Endodermal cell (in vitro differentiated cells): ENCODE measurements around the gene ESR2. TPM values are rescaled to one million over a fixed set of nuclear protein-coding genes. Genes with fewer than 3 reads are reported as not detected.

Experiments used
- DNase-seq: peaks from one replicate; pipeline ENCODE4 v3.0.0-alpha.2; 2017
- H3K27ac ChIP-seq: 2 replicates; pipeline ENCODE4 v1.5.1; 2013; ENCODE audit warnings: mild to moderate bottlenecking, low read depth, low read length, moderate library complexity
- H3K27me3 ChIP-seq: 2 replicates; pipeline ENCODE4 v1.6.1; 2013; ENCODE audit warnings: mild to moderate bottlenecking, low read length, moderate library complexity; ENCODE audit not compliant: insufficient read depth, control insufficient read depth, poor library complexity, severe bottlenecking
- H3K36me3 ChIP-seq: 2 replicates; pipeline ENCODE4 v1.7.0; 2013; ENCODE audit warnings: mild to moderate bottlenecking, low read length, moderate library complexity; ENCODE audit not compliant: control insufficient read depth, insufficient read depth
- H3K4me1 ChIP-seq: one replicate; pipeline ENCODE4 v1.7.0; 2013; ENCODE audit warnings: low read length; ENCODE audit not compliant: control insufficient read depth, insufficient read depth
- H3K4me3 ChIP-seq: 2 replicates; pipeline ENCODE4 v1.5.1; 2013; ENCODE audit warnings: mild to moderate bottlenecking, low read length, moderate library complexity
- H3K9ac ChIP-seq: 2 replicates; pipeline ENCODE4 v1.6.1; 2013; ENCODE audit warnings: mild to moderate bottlenecking, low read length, moderate library complexity; ENCODE audit not compliant: poor library complexity, severe bottlenecking; ENCODE audit errors: extremely low read depth
- H3K9me3 ChIP-seq: 2 replicates; pipeline ENCODE4 v1.6.1; 2013; ENCODE audit warnings: mild to moderate bottlenecking, low read length, moderate library complexity; ENCODE audit not compliant: control insufficient read depth
- H3K27ac Mint-ChIP-seq: 2 replicates; pipeline ENCODE4 v1.8.0; 2020; ENCODE audit warnings: mixed read lengths
- H3K27me3 Mint-ChIP-seq: 2 replicates; pipeline ENCODE4 v1.8.0; 2021; ENCODE audit warnings: mild to moderate bottlenecking, mixed read lengths; ENCODE audit not compliant: insufficient read depth
- H3K36me3 Mint-ChIP-seq: 2 replicates; pipeline ENCODE4 v1.8.0; 2020; ENCODE audit warnings: low read depth, mixed read lengths
- H3K4me1 Mint-ChIP-seq: 2 replicates; pipeline ENCODE4 v1.8.0; 2020; ENCODE audit warnings: mixed read lengths
- H3K4me3 Mint-ChIP-seq: 2 replicates; pipeline ENCODE4 v1.8.0; 2020; ENCODE audit warnings: mild to moderate bottlenecking, moderate library complexity, mixed read lengths
- H3K9me3 Mint-ChIP-seq: 2 replicates; pipeline ENCODE4 v1.8.0; 2020; ENCODE audit warnings: mild to moderate bottlenecking, mixed read lengths
- CTCF ChIP-seq: fragments of 200-600 bp; sonication (generic); conservative IDR thresholded peaks from 2 replicates; pipeline ENCODE4 v1.5.0; 2021; ENCODE audit warnings: antibody characterized with exemption, mild to moderate bottlenecking
- WGBS, 2 experiments: methylation state at CpG; one replicate each; pipeline versions ENCODE4 v1.1.5 to v1.1.7; 2013; ENCODE audit warnings: missing lambda C conversion rate in 2 of 2, mixed read lengths in 1 of 2; ENCODE audit not compliant: insufficient coverage in 1 of 2, insufficient read length in 1 of 2; 5-methylcytosine and 5-hydroxymethylcytosine counted together
- total RNA-seq, 2 donors: library from RNA; stranded (reverse); fragmentation: NEBNext Ultra II Directional in 1 of 2; extraction: Animal tissue kit (Norgen Biotek cat#: 25700) in 1 of 2; gene quantifications; 2 replicates in 1 of 2; 3 replicates in 1 of 2; pipeline ENCODE4 v1.2.1, GENCODE V29; 2021

The ESR2 gene
- total RNA-seq, 2 donors from 2014 or later, result 0.57 to 0.66 TPM

GRCh38 chr14:64174922-64175782 lies 119.0 kb downstream of the ESR2 start:
- H3K9me3 Mint-ChIP-seq, result no peaks in the 10 kb centered on the region
- TF ChIP-seq CTCF, result no peak
- H3K36me3 ChIP-seq, result peaks cover 23% of the 10 kb centered on the region
- no peak overlapping the region for H3K9ac ChIP-seq
- no peak for DNase-seq
- peaks cover 21% of the 10 kb centered on the region for H3K36me3 Mint-ChIP-seq
- peaks cover 4% of the 10 kb centered on the region for H3K4me1 Mint-ChIP-seq
- no peak overlapping the region for H3K27ac Mint-ChIP-seq
- H3K4me3 ChIP-seq, result no peak overlapping the region
- no peaks in the 10 kb centered on the region for H3K4me1 ChIP-seq
- no peaks in the 10 kb centered on the region for H3K9me3 ChIP-seq
- no peaks in the 10 kb centered on the region for H3K27me3 ChIP-seq
- 97% methylated on average over 2 of the region's 2 CpGs; no CpG with 5 or more reads in 1 of the 2 experiments for WGBS, 2 experiments
- no peaks in the 10 kb centered on the region for H3K27me3 Mint-ChIP-seq
- no peak overlapping the region for H3K4me3 Mint-ChIP-seq
- H3K27ac ChIP-seq, result no peak overlapping the region

- peaks cover 10% of the 10 kb centered on the region for H3K36me3 Mint-ChIP-seq
- H3K9me3 Mint-ChIP-seq, result no peaks in the 10 kb centered on the region
- no peak overlapping the region for H3K27ac ChIP-seq
- no peaks in the 10 kb centered on the region for H3K9me3 ChIP-seq
- H3K4me1 Mint-ChIP-seq, result no peaks in the 10 kb centered on the region
- DNase-seq, result no peak
- H3K4me3 Mint-ChIP-seq, result no peak overlapping the region
- no peak for TF ChIP-seq CTCF
- no peaks in the 10 kb centered on the region for H3K4me1 ChIP-seq
- no peaks in the 10 kb centered on the region for H3K27me3 Mint-ChIP-seq
- WGBS, 2 experiments, result 94 to 98% methylated on average over 8 of the region's 8 CpGs
- H3K27ac Mint-ChIP-seq, result no peak overlapping the region
- no peak overlapping the region for H3K9ac ChIP-seq
- H3K4me3 ChIP-seq, result no peak overlapping the region
- peaks cover 29% of the 10 kb centered on the region for H3K36me3 ChIP-seq
- no peaks in the 10 kb centered on the region for H3K27me3 ChIP-seq
Measured at GRCh38 chr14:64170181-64170580, 124.0 kb downstream of the ESR2 start.

- 90 to 93% methylated on average over 3 of the region's 3 CpGs for WGBS, 2 experiments
Measured at GRCh38 chr14:64159588-64159987, 134.6 kb downstream of the ESR2 start.

More at GRCh38 chr14:64159588-64159987, 134.6 kb downstream of the ESR2 start:
- H3K36me3 ChIP-seq, result peaks cover 7% of the 10 kb centered on the region
- no peaks in the 10 kb centered on the region for H3K9me3 Mint-ChIP-seq
- no peak overlapping the region for H3K4me3 ChIP-seq
- peaks cover 3% of the 10 kb centered on the region for H3K4me1 Mint-ChIP-seq
- peak; percentile 53 for TF ChIP-seq CTCF
- H3K9ac ChIP-seq, result no peak overlapping the region
- peaks cover 9% of the 10 kb centered on the region for H3K4me1 ChIP-seq
- H3K27me3 Mint-ChIP-seq, result no peaks in the 10 kb centered on the region
- H3K27me3 ChIP-seq, result no peaks in the 10 kb centered on the region
- H3K27ac ChIP-seq, result no peak overlapping the region
- H3K4me3 Mint-ChIP-seq, result no peak overlapping the region
- no peak overlapping the region for H3K27ac Mint-ChIP-seq
- no peaks in the 10 kb centered on the region for H3K9me3 ChIP-seq
- peaks cover 21% of the 10 kb centered on the region for H3K36me3 Mint-ChIP-seq
- DNase-seq, result no peak
